ENCODE data around the gene GALNT2.

DNA sequence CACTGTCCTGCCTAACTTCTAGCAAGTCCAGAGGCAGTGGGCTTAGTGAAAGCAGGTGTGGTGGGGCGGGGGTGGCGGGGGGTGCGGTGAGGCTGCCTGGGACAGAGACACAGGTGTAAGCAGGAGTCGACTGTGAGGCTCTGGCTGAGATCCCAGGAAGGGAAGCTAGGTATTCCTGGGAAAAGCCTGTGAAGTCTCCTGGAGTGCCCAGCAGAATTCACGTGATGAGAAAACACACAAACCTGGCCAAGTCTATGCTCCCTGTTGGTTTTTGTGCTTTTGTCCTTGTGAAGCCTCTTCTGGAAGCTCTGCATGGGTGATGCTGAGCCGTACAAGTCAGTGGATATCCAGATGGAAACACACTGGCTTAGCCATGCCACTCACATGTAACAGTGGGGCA lies 5.3 kb downstream of the GALNT2 start:
- TF ChIP-seq, protein P1, sequence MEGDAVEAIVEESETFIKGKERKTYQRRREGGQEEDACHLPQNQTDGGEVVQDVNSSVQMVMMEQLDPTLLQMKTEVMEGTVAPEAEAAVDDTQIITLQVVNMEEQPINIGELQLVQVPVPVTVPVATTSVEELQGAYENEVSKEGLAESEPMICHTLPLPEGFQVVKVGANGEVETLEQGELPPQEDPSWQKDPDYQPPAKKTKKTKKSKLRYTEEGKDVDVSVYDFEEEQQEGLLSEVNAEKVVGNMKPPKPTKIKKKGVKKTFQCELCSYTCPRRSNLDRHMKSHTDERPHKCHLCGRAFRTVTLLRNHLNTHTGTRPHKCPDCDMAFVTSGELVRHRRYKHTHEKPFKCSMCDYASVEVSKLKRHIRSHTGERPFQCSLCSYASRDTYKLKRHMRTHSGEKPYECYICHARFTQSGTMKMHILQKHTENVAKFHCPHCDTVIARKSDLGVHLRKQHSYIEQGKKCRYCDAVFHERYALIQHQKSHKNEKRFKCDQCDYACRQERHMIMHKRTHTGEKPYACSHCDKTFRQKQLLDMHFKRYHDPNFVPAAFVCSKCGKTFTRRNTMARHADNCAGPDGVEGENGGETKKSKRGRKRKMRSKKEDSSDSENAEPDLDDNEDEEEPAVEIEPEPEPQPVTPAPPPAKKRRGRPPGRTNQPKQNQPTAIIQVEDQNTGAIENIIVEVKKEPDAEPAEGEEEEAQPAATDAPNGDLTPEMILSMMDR (IDR thresholded peaks at IDR 0.05; ENCODE audit: low read length), result no peak
- TF ChIP-seq EZH2phosphoT487 (IDR thresholded peaks at IDR 0.05; ENCODE audit: low read length), result no peak

Measured in MM.1S (cell line).